NCI-H1694 treated with DMSO at 0.1 percent for 48 hours (cell line): ENCODE data around the gene HGFAC.
"Not testable (repeated sequence)": the region's sequence is repeated elsewhere in the genome, so short reads cannot be mapped to it uniquely, and the experiment has no call there.

Source experiments
- DNase-seq: peaks from one replicate; lab custom pipeline; 2025; lab: John Stamatoyannopoulos, UW

The HGFAC gene

GRCh38 chr4:3411190-3411589, 30.6 kb upstream of the HGFAC start:
- not testable (repeated sequence) for DNase-seq

GRCh38 chr4:3411676-3412075, 30.1 kb upstream of the HGFAC start:
- DNase-seq, result no peak

GRCh38 chr4:3412257-3413020, 29.3 kb upstream of the HGFAC start:
- no peak for DNase-seq

GRCh38 chr4:3413217-3413671, 28.5 kb upstream of the HGFAC start:
- no peak for DNase-seq

GRCh38 chr4:3413675-3414420, 27.9 kb upstream of the HGFAC start:
- no peak for DNase-seq

GRCh38 chr4:3414421-3415279, 27.1 kb upstream of the HGFAC start:
- DNase-seq, result no peak

GRCh38 chr4:3415471-3416141, 26.2 kb upstream of the HGFAC start:
- no peak for DNase-seq

GRCh38 chr4:3416270-3416669, 25.5 kb upstream of the HGFAC start:
- no peak for DNase-seq

GRCh38 chr4:3416821-3417221, 24.9 kb upstream of the HGFAC start:
- no peak for DNase-seq

GRCh38 chr4:3417448-3417847, 24.3 kb upstream of the HGFAC start:
- DNase-seq, result no peak

- DNase-seq, result no peak
Measured at GRCh38 chr4:3418029-3418762, 23.6 kb upstream of the HGFAC start.

GRCh38 chr4:3419836-3420605, 21.7 kb upstream of the HGFAC start:
- no peak for DNase-seq

GRCh38 chr4:3420606-3420955, 21.2 kb upstream of the HGFAC start:
- no peak for DNase-seq

- DNase-seq, result no peak
Measured at GRCh38 chr4:3420956-3421355, 20.8 kb upstream of the HGFAC start.

GRCh38 chr4:3421470-3421869, 20.3 kb upstream of the HGFAC start:
- no peak for DNase-seq

GRCh38 chr4:3422241-3422801, 19.4 kb upstream of the HGFAC start:
- no peak for DNase-seq

GRCh38 chr4:3422808-3423297, 18.9 kb upstream of the HGFAC start:
- no peak for DNase-seq

GRCh38 chr4:3423406-3423805, 18.4 kb upstream of the HGFAC start:
- no peak for DNase-seq

GRCh38 chr4:3423952-3424351, 17.8 kb upstream of the HGFAC start:
- no peak for DNase-seq

- no peak for DNase-seq
Measured at GRCh38 chr4:3424522-3425095, 17.2 kb upstream of the HGFAC start.
